ENCODE data around the gene FGD2.
"Not testable (repeated sequence)": the region's sequence is repeated elsewhere in the genome, so short reads cannot be mapped to it uniquely, and the experiment has no call there.

Gene FGD2

DNA sequence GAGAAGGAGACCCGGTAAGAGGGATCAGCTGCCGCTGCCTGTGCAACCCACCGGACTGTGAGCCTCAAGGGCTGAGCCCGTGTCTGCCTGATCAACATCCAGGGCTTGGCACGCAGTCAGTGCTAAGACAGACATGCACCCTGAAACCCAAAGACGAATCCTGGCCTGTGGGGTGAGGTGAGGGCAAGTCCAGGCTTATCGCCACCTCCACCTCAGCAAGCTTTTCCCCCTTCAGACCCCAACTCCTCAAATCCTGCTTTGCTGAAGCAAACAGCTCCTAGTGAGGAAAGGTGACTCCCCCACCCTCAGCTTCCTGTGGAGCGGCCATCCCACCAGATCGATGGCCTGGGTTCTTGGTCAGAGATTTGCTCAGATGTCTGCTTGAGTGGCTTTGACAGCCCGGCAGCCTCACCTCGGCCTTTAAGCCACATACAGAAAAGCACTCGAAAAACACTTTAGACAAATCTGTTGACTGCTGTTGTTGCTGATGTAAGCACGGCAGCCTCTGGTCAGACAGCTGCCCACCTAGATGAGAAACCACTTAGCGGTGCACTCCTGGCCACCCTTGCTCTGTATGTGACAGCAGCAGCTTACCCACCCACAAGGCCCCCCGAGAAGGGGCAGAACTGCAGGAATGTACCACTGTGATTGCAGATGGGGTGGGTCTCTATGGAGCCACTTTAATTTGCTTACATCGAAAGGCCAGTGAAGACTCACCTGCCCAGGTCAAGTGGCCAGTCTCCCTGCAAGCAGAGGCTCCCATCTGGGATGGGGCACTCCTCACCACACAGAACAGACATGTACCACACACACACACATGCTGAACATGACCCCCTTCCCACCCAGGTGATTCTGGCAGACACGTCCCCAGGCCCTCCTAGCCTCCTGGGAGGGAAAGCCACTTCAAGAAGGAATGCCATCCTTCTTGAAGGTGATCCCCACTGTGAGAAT, 34.3 kb upstream of the FGD2 start:
- DNase-seq = no peak

DNA sequence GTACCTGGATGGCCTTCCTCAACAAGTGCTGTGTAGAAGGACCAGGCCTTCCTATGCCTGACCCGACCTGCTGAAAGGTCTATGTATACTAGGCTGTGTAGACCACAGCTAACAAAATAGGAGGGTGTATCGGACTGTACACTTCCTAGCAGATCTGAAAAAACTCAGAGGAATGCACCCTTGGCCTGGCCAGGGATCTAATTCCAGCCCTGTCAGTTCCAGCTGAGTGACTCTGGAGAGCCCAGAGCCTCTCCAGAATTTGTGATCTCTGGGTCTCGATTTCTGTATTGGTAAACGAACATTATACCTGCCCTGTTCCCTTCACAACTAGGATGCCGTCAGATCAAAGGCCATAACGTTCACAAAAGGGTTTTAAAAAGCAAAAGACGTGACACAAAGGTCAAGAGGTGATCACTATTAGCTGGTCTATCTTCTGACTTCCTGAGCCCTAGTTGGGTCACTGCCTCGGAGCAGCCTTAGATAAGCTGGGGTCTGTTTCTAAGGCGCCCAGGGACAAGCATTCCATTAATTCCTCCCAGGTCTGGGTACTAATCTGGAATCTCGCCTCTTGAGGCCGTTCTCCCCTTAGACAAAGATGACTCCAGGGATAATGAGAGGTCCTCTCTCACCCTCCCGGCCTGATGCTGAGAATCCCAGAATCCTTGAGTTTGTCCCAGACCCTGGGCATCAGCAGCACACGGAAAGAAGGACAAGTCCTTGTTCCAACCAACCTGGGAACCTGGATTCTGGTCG, 33.4 kb upstream of the FGD2 start:
- DNase-seq = no peak

DNA sequence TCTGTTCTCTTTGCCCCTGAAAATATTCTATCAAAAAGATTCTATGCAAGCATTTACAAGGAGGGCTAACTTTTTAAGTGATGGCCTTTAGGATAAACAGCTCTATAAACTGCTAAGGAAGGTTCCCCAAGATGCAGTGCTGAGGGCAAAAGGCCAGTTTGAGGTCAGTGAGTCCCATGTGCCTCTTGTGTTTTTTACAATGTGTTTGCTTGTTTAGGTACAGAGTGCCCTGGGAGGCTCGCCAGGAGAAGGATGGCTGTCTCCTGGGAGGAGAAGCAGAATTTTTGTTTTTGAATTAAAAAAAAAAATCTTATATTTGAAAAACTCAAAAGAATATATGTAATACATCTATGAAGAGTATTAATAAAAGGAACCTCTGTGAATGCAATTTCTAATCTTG, 32.3 kb upstream of the FGD2 start:
- no peak for DNase-seq

DNA sequence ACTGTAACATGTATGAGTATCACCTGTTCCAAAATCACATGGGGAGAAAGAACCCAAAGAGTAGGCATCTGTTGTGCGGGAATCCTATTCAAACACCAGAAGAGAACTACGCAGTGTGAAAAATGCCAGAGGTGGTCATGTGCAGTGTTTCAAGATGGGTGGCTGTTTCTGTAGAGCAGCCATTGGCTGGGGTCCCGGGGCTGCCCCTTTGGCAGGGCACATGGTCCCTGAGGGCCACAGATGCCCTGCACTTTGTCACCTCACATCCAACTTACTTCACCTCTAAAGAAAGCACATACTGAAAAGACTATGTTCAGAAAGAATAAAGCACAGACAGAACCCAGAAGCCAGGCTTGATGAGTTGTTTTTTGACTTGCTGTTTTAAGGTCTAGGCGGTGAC, 31.8 kb upstream of the FGD2 start:
- DNase-seq = no peak

DNA sequence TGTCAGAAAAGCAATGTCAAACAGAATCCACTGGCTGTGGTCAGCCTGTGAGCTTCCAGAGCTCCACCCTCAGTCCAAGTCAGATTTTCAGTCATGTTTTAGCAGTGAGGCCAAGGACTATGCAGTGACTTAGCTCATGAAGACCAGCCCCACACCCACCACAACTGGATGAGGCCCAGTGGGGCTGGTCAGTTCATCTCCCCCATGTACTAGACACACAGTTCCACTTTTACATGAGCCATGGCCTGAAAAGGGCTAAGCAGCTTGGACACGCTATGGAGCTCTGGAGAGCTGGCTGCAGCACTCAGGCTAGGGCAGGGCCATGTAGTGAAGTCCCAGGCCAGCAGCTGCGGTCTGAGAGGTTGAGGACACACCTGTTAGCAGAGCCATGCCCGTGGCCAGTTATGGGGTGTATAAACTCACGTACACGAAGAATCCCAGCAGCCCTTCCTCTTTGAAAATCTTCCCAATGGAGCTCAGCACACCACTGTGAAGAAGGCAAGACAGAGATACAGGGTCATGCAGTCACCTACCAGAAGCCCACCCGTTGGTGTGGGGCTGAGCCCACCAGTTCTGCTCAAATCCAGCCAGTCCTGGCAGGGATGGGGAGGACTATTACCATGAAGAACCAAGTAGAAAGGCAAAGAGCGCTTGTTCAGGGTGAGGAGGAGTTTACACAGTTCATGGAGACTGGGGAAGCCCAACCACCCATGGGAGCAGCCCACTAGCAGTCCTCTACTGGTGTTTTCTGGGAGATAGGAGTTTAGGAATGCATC, 30.0 kb upstream of the FGD2 start:
- no peak for DNase-seq

DNA sequence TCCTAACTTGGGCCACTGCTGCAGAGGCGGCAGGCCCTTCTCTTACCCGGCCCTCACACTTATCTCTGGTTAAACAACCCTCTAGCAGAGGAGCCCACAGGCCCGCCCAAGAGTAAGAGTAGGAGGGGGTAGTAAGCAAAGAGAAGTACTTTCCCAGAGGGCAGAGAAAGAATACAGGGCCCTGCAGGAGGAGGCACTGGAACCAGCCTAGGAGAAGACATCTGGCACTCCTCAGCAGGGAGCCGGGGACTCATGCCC, 29.5 kb upstream of the FGD2 start:
- no peak for DNase-seq

DNA sequence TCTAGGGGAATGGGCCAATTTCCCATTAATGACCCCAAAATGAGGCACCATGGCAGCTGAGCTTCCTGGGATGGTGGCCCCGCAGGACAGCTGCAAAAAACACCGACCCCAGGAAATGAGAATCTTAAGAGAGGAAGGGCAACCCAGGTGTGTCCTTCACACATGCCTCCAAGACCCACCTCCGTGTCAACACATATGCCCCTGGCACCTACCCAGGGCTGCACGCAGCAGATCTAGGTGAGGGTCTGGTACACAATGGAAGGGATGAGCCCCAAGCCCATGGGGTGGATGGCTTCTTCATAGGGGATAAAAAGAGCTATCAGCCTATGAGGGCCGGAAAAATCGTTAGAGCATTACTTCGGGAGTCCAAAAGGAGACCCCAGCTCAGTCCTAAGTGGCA, 28.9 kb upstream of the FGD2 start:
- DNase-seq = no peak

DNA sequence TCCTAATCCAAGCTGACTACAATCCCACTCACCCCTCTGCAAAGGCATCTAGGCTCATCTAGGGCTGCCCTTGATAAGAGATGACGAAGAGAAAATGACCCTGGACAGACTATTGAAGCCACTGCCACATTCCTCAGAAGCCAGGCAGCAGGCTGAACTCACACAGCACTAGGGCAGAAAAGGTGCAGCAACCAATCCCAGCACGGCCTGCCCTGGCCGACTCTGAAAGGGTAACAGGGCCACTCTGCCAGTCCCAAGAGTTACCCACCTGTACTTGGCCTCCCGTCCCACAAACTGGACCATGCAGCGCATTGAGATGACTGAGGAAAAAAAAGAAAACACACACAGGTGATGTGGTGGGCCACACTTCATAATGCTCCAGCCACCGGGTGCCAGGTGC, 28.5 kb upstream of the FGD2 start:
- DNase-seq = no peak

DNA sequence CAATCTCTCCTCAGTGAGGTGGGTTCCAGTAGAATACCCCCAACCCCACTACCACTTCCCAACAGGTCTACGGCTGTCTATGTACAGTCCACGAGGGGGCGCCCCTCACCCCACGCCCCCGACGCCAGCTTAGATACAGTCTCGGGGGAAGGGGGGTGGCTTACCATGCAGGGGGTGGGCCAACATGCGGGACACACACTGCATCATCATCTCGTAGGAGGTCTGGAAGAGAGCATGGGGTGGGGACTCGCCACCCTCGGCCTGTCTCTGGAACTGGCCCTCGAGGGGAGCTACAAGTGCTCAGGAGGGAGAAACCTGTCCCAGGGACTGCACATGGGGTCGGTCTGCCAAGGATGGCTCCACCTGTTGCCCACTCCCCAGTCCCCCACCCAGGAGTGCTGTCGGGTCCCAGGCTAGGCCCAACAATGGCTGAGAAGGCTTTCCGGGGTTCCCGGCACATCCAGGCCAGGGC, 27.9 kb upstream of the FGD2 start:
- DNase-seq = no peak

DNA sequence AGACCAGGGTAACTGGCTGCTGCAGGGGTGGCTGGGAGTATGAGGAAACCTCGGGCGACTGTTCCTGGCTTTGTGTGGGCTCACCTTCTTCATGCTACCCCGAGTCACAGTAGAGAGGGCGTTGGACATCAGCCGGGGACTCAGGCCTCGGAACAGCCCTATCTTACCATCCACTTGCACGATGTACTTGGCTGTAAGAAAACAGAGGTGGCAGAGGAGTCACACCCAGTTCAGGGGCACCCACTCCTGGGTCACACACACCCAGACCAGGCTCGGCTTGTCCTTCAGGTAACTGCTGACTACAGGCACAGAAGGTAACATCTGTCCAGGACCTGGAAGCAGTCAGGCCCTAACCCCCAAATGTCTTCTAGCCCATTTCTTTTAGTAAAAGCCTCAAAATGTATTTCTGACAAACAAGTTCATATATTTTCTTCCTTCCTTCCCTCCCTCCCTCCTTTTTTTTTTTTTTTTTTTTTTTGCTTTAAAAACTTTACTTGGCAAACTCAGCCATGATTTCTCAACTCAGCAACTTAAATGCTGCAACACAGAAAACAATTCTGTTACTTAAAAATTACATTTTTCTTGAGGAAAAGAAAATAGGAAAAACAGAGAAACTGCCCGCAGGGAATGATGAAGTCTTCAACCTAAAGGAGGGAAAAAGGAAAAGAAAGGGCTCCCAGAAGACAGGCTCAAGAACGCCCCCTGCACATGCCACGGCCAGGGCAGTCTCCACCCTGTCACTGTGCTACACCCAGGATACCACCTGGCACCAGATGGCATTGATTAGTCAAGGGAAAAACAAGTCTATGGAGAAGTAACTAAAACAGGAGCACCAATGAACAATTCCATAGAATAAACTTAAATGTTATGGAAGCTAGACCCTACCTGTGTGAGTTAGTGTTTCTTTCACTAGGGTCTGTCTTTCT, 26.8 kb upstream of the FGD2 start:
- DNase-seq = no peak

DNA sequence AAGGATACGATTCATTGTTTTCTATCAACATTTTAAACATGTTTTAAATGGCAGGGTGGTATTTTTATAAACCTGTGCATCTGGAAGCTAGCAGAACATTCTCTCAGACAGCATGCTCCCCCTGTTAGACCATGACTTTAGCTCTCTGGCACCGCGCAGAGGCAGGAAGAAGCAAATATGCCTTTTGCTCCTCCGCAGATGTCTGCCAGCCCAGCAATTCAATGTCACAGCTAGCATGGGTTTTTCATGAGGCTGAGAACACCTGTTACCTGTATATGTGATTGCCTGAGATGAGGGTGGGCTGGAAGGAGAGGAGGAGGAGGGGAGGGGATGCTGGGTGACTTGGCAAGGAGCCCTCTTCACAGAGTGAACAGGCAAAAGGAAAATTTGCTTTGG, 26.1 kb upstream of the FGD2 start:
- DNase-seq = no peak

DNA sequence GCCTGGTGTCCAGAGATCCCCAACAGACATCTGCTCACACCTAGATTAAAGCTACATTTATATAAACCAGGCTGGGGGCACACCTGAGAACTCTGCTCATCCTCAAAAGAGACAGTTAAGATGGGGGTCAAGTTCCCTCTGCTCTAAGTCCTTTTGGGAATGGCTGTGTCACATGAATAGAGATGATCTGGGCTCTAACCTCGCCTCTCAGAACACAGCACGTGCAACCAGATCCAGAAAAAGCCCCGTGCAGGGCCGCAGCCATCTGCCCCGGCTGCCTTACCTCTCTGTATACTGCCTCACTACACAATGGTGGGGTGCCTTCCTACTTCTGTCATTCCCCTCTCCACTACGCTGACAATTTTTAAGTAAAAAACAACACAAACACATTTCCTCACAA, 25.3 kb upstream of the FGD2 start:
- no peak for DNase-seq

DNA sequence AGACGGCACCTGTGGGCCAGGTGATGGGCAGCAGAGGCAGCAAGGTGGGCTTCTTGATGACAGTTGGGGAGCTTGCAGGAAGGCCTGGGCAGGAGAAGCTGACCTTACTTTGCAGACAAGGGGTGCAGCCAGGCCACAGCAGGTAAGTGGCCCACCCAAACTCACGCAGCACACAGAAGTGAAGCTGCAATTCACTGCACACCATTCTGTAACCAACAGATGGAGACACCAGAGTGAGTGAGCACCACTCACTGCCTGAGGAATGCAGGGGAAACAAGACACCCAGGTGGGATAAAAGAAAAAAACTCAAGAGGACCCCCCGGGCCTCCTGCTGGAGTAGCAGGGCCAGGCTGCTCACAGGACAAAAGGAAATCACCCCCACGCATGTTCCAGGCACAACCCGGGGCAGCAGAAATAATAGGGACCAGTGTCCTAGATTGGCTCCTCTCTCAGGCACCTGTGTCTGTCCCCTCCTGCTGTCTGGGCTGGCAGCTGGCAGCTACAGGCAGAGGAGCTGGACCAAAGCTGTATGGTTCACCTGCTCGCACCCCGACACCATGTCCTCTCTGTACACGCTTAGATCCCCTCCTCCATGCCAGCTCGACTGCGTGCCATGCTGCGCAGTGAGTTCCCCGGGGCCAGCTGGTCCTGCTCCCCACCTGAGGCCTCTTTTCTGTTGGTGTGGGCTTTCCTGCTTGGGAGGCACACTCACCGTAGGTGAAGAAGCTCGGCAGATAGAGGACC, 24.4 kb upstream of the FGD2 start:
- DNase-seq = no peak

DNA sequence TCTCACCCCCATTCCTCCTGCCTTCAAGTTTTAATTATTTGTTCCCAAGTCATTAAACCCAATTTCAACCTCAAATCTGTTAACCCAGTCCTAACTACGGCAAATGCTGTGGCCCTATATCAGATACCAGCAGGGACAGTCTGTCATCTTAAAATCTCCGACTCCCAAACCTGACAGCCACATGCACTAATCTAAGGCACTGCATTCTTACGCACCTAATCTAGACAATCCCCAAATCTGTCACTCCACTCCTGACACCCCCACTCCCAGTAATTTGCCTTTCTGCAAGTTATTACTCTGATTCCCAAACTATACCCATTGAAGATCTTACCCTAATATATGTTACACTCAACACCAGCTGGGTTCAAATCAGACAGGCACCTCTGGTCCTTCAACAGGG, 21.9 kb upstream of the FGD2 start:
- no peak for DNase-seq

DNA sequence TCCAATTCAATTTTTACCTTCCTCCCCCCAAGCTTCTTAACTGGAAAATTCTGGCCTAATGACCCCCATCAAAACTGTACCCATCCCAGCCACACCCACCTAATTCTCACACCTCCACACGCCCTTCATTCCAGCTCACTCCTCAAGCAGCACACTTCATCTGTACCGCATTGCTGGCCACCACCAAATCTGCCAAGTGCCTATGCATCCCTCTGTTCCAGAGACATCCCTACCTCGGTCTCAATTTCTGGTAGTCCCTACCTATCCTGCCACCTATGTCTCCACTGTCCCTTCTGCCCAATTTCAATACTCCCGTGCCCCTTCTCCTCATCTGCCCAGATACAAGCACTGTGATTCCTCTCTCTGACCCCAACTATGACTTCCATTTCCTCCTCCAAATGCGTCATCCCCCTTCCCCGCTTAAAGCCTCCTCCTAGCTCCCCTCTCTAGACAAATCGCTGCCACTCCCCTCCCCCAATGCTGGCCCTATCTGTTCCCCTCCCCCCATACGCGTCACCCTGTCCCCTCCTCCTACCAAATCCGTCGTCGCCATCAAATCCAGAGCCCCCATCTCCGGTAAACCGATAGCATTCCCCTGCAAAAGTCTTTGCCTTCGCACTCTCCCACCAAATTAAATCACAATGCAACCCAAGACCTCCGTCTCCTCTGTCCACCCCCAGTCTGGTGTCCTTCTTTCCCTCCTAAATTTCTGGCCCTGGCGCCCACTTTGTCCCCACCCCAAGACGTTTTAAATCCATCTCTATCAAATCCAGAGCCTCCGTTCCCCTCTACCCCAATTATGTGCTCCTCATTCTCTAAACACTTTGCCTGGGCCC, 20.7 kb upstream of the FGD2 start:
- peak; percentile 24 for DNase-seq

DNA sequence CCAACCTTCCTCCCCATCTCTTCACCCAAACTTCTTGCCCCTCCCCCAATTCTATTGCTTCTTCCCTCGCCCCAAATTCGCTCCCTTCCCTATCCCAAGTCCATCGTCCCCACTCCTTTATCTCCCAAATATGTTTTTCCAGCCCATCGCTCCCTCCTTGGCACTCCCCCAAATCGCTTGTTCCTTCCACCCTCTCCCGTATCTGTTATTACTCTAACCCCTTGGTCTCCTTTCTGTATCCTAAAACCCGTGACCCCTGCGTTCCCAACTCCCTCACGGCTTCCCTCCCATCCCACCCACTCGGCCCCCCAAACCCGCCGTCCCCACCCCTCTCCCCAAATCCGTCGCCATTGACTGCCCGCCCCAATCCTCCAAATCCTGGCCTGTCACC, 20.0 kb upstream of the FGD2 start:
- DNase-seq = no peak

DNA sequence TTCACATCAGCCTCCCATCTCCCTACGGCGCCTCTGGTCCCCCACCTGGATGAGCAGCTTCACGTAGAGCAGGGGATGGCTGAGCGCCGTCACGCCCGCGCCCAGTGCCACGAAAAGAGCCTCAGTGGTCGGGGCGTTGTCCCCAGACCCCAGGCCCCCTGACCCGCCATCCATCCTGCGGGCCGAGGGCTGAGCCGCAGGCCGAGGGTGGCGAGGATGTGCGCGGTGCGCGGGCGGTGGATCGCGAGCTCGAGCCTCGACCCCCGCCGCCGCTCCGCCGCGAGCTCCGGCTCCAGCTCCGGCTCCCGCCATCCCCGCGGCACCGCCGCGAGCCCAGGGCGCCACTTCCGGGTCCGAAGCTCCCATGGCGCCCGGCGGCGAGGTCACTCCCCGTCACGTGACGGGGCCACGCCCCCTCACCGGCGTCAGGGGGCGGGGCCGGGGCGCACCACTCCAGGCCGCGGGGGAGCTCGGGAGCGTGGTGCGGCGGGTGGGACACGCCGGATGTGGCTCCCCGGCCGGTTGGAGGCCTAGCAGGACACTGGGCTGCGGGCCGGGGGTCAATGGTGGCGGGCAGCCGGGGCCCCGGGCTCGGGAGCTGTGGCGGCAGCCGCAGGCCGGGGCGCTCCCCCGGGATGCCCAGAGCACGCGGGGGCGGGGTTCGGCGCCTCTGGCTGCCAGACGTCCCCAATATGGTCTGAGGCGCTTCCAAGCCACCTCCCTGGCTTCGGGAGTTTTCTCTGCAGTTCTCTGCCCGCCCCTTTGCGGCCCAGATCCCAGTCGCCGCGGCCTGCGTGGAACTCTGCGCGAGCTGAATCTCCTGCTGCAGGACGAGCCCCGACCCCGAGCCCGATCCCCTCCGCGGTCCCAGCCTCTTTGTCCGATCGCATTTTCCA, 19.4 kb upstream of the FGD2 start, which contains the start of gene MTCH1:
TSS of gene MTCH1 (minus strand) at position 389 of the 896 bp plus-strand sequence. CDS start at position 366, 23 bp downstream.
- DNase-seq = peak; percentile 80

DNA sequence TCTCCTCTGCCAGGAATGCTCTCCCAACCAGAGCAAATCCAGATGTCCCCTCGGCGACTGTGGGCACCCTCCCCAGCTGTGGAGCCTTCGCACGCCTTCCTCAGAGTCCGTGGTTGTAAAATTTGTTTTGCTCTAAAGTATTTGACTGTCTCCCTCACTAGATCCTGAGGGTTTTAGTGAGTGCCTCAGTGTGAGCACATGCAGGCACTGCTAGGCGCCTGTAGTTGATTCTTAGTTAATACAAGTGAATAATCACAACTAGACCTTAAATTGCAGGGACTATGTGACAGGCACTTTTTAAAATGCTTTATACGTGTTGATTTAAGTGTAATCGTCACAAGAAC, 18.8 kb upstream of the FGD2 start:
- DNase-seq = no peak

DNA sequence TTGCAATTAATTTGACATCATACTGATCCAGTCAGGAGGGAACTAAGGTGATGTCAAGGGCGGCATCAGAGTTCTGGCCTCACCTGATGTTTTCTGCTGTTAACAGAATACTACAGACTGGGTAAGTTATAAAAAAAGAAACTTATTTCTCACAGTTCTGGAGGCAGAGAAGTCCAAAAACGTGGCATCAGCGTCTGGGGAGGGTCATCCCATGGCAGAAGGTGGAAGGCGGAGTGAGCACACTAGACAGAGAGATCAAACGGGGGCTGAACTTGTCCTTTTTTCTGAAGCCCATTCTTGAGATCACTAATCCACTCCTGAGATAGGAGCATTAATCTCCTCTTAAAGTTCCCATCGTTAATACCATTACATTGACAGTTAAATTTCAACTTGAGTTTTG, 16.2 kb upstream of the FGD2 start:
- DNase-seq = no peak

DNA sequence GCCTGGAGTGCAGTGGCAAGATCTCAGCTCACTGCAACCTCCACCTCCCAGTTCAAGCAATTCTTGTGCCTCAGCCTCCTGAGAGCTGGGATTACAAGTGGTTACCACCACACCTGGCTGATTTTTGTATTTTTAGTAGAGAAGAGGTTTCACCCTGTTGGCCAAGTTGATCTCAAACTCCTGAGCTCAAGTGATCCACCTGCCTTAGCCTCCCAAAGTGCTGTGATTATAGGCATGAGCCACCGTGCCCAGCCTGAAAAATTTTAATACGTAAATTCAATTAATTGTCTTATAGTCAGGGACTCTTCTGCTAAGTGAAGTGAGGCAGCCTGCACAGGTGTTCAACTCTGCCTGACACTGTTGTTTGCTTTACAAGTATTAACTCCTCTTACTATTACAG, 15.1 kb upstream of the FGD2 start:
- DNase-seq = not testable (repeated sequence)

All from activated CD4-positive, alpha-beta T cell treated with anti-CD3 and anti-CD28 coated beads for 1 hour (primary cell).